Mesenchymal stem cell (in vitro differentiated cells and primary cell): ENCODE measurements around the gene ACADS.

ENCODE experiments used
- DNase-seq: peaks from one replicate; pipeline ENCODE4 v3.0.0-alpha.2; 2013
- H2AFZ ChIP-seq: one replicate; pipeline ENCODE4 v1.6.1; 2013; ENCODE audit warnings: low read depth, mild to moderate bottlenecking, control low read depth, inconsistent platforms, low read length, moderate library complexity
- H2AK5ac ChIP-seq: 2 replicates; pipeline ENCODE4 v1.6.1; 2013; ENCODE audit warnings: low read length, moderate library complexity, mild to moderate bottlenecking, inconsistent platforms; ENCODE audit not compliant: severe bottlenecking
- H2BK120ac ChIP-seq: one replicate; pipeline ENCODE4 v1.6.1; 2013; ENCODE audit warnings: low read depth, mild to moderate bottlenecking, inconsistent platforms, low read length, moderate library complexity
- H2BK12ac ChIP-seq, 2 experiments: one replicate each; pipeline ENCODE4 v1.6.1; 2013; ENCODE audit warnings: inconsistent platforms in 2 of 2, low read length in 2 of 2, mild to moderate bottlenecking in 2 of 2, moderate library complexity in 2 of 2, control low read depth in 1 of 2
- H2BK15ac ChIP-seq: one replicate; pipeline ENCODE4 v1.6.1; 2013; ENCODE audit warnings: mild to moderate bottlenecking, low read depth, inconsistent platforms; ENCODE audit not compliant: poor library complexity, severe bottlenecking
- H2BK5ac ChIP-seq: 2 replicates; pipeline ENCODE4 v1.6.1; 2013; ENCODE audit warnings: low read depth, mild to moderate bottlenecking, low read length, control low read depth, inconsistent platforms; ENCODE audit not compliant: poor library complexity, severe bottlenecking
- H3K14ac ChIP-seq, 2 experiments: one replicate each; pipeline ENCODE4 v1.6.1; 2013; ENCODE audit warnings: inconsistent platforms in 2 of 2, low read length in 2 of 2, control low read depth in 1 of 2, mild to moderate bottlenecking in 1 of 2, moderate library complexity in 1 of 2
- H3K18ac ChIP-seq, 2 experiments: one replicate each; pipeline ENCODE4 v1.6.1; 2013; ENCODE audit warnings: inconsistent platforms in 2 of 2, low read length in 2 of 2, control low read depth in 1 of 2, low read depth in 1 of 2, mild to moderate bottlenecking in 1 of 2
- H3K23ac ChIP-seq, 2 experiments: one replicate each; pipeline ENCODE4 v1.6.1; 2013; ENCODE audit warnings: inconsistent platforms in 2 of 2, low read length in 2 of 2, mild to moderate bottlenecking in 2 of 2, moderate library complexity in 2 of 2, control low read depth in 1 of 2
- H3K27ac ChIP-seq: 2 replicates; pipeline ENCODE4 v1.5.1; 2013; ENCODE audit warnings: mild to moderate bottlenecking, moderate library complexity, low read length, control low read depth, inconsistent platforms; ENCODE audit not compliant: poor library complexity, severe bottlenecking
- H3K27me3 ChIP-seq, 2 experiments: 2 replicates each; pipeline versions ENCODE4 v1.6.1 to v1.7.0; 2013; ENCODE audit warnings: low read length in 2 of 2, mild to moderate bottlenecking in 2 of 2, moderate library complexity in 2 of 2, control low read depth in 1 of 2, inconsistent platforms in 1 of 2; ENCODE audit not compliant: control insufficient read depth in 1 of 2, insufficient read depth in 1 of 2
- H3K36me3 ChIP-seq, 2 experiments: 2 replicates each; pipeline versions ENCODE4 v1.6.1 to v1.7.0; 2013; ENCODE audit warnings: low read length in 2 of 2, control low read depth in 1 of 2, inconsistent platforms in 1 of 2, low read depth in 1 of 2, mild to moderate bottlenecking in 1 of 2; ENCODE audit not compliant: insufficient read depth in 2 of 2, control insufficient read depth in 1 of 2
- H3K4ac ChIP-seq, 2 experiments: one replicate each; pipeline ENCODE4 v1.6.1; 2013; ENCODE audit warnings: inconsistent platforms in 2 of 2, low read length in 2 of 2, mild to moderate bottlenecking in 2 of 2, moderate library complexity in 2 of 2, control low read depth in 1 of 2, low read depth in 1 of 2
- H3K4me1 ChIP-seq: 2 replicates; pipeline ENCODE4 v1.6.1; 2013; ENCODE audit warnings: low read depth, low read length, control low read depth; ENCODE audit not compliant: control insufficient read depth, insufficient read depth
- H3K4me2 ChIP-seq: 2 replicates; pipeline ENCODE4 v1.6.1; 2013; ENCODE audit warnings: low read length, mild to moderate bottlenecking, inconsistent platforms; ENCODE audit not compliant: poor library complexity, severe bottlenecking
- H3K4me3 ChIP-seq, 2 experiments: 2 replicates each; pipeline versions ENCODE4 v1.5.1 to v1.7.0; 2013; ENCODE audit warnings: low read length in 2 of 2, mild to moderate bottlenecking in 2 of 2, control low read depth in 1 of 2, low read depth in 1 of 2; ENCODE audit not compliant: insufficient read depth in 1 of 2
- H3K79me1 ChIP-seq: replicated peaks from 2 replicates; pipeline ENCODE4 v1.6.1; 2013; ENCODE audit warnings: mild to moderate bottlenecking, control low read depth, low read length, inconsistent platforms; ENCODE audit not compliant: poor library complexity, severe bottlenecking
- H3K9ac ChIP-seq: 2 replicates; pipeline ENCODE4 v1.7.0; 2013; ENCODE audit warnings: mild to moderate bottlenecking, low read length, moderate library complexity
- H3K9me3 ChIP-seq: 2 replicates; pipeline ENCODE4 v1.7.0; 2013; ENCODE audit warnings: mild to moderate bottlenecking, low read length; ENCODE audit not compliant: control insufficient read depth
- H4K8ac ChIP-seq: one replicate; pipeline ENCODE4 v1.6.1; 2013; ENCODE audit warnings: inconsistent platforms, mild to moderate bottlenecking, low read length, moderate library complexity
- H4K91ac ChIP-seq: one replicate; pipeline ENCODE4 v1.6.1; 2013; ENCODE audit warnings: mild to moderate bottlenecking, low read length, inconsistent platforms
- WGBS: methylation state at CpG from one replicate; pipeline ENCODE4 v1.1.7; 2013; ENCODE audit warnings: mixed read lengths; 5-methylcytosine and 5-hydroxymethylcytosine counted together

ACADS gene

GRCh38 chr12:120733574-120733973 is 7.9 kb downstream of the ACADS start:
- no peak overlapping the region for H2BK12ac ChIP-seq
- WGBS = 91% methylated on average over 3 of the region's 3 CpGs
- no peak overlapping the region for H4K8ac ChIP-seq
- peaks cover 14 to 23% of the 10 kb centered on the region in 2 experiments for H3K36me3 ChIP-seq
- H3K18ac ChIP-seq = no peak overlapping the region
- no peak overlapping the region for H3K4me3 ChIP-seq
- H3K23ac ChIP-seq = no peak overlapping the region
- DNase-seq = no peak
- no peak overlapping the region for H3K14ac ChIP-seq
- no peak overlapping the region for H2AK5ac ChIP-seq
- no peaks in the 10 kb centered on the region for H3K9me3 ChIP-seq
- H3K79me1 ChIP-seq = no peaks in the 10 kb centered on the region
- no peak overlapping the region for H2AFZ ChIP-seq
- H4K91ac ChIP-seq = no peak overlapping the region
- no peak overlapping the region for H3K27ac ChIP-seq
- no peak overlapping the region for H3K4ac ChIP-seq
- no peak overlapping the region for H2BK120ac ChIP-seq
- H3K27me3 ChIP-seq = no peaks in the 10 kb centered on the region
- no peak overlapping the region for H3K4me2 ChIP-seq
- H2BK15ac ChIP-seq = no peak overlapping the region
- H3K4me1 ChIP-seq = no peaks in the 10 kb centered on the region
- H2BK5ac ChIP-seq = no peak overlapping the region
- H3K9ac ChIP-seq = no peak overlapping the region

GRCh38 chr12:120734210-120734609 is 8.6 kb downstream of the ACADS start:
- no peak overlapping the region for H4K8ac ChIP-seq
- H2BK5ac ChIP-seq = no peak overlapping the region
- H3K4me2 ChIP-seq = no peak overlapping the region
- H4K91ac ChIP-seq = no peak overlapping the region
- no peak for DNase-seq
- no peak overlapping the region for H2BK15ac ChIP-seq
- no peak overlapping the region for H3K14ac ChIP-seq
- H3K4me3 ChIP-seq = no peak overlapping the region
- H3K4ac ChIP-seq = no peak overlapping the region
- no peak overlapping the region for H3K18ac ChIP-seq
- WGBS = 95% methylated on average over 10 of the region's 10 CpGs
- H2BK12ac ChIP-seq = no peak overlapping the region
- no peak overlapping the region for H2AFZ ChIP-seq
- no peaks in the 10 kb centered on the region for H3K9me3 ChIP-seq
- no peak overlapping the region for H2BK120ac ChIP-seq
- H3K23ac ChIP-seq = no peak overlapping the region
- peaks cover 14 to 26% of the 10 kb centered on the region in 2 experiments for H3K36me3 ChIP-seq
- no peaks in the 10 kb centered on the region for H3K27me3 ChIP-seq
- no peak overlapping the region for H3K9ac ChIP-seq
- H2AK5ac ChIP-seq = no peak overlapping the region
- H3K79me1 ChIP-seq = no peaks in the 10 kb centered on the region
- no peaks in the 10 kb centered on the region for H3K4me1 ChIP-seq
- H3K27ac ChIP-seq = no peak overlapping the region

GRCh38 chr12:120735181-120735580 is 9.6 kb downstream of the ACADS start:
- Histone ChIP-seq H3K18ac (no peak overlapping the region), H4K91ac (no peak overlapping the region), H3K4ac (no peak overlapping the region), H3K4me3 (no peak overlapping the region), H2BK5ac (no peak overlapping the region), H3K36me3 (peaks cover 8 to 22% of the 10 kb centered on the region in 2 experiments), H4K8ac (no peak overlapping the region), H3K27ac (no peak overlapping the region), H2AK5ac (no peak overlapping the region), H3K9me3 (no peaks in the 10 kb centered on the region), H3K4me2 (no peak overlapping the region), H3K4me1 (no peaks in the 10 kb centered on the region), H2AFZ (no peak overlapping the region), H3K27me3 (no peaks in the 10 kb centered on the region), H2BK120ac (no peak overlapping the region), H3K9ac (no peak overlapping the region), H3K79me1 (no peaks in the 10 kb centered on the region), H3K14ac (no peak overlapping the region), H2BK15ac (no peak overlapping the region), H2BK12ac (no peak overlapping the region), H3K23ac (no peak overlapping the region)
- 88% methylated on average over 1 of the region's 3 CpGs for WGBS
- DNase-seq = no peak

GRCh38 chr12:120736404-120737331 is 11.0 kb downstream of the ACADS start:
- H2BK5ac ChIP-seq = no peak overlapping the region
- no peak overlapping the region for H3K14ac ChIP-seq
- WGBS = 92% methylated on average over 38 of the region's 38 CpGs
- H3K4me1 ChIP-seq = no peaks in the 10 kb centered on the region
- H3K4me3 ChIP-seq = no peak overlapping the region
- no peaks in the 10 kb centered on the region for H3K79me1 ChIP-seq
- H2BK15ac ChIP-seq = no peak overlapping the region
- H3K4me2 ChIP-seq = no peak overlapping the region
- no peak overlapping the region for H3K9ac ChIP-seq
- no peak overlapping the region for H2AK5ac ChIP-seq
- no peak overlapping the region for H3K18ac ChIP-seq
- H2AFZ ChIP-seq = no peak overlapping the region
- peaks cover 0 to 26% of the 10 kb centered on the region in 2 experiments for H3K36me3 ChIP-seq
- no peaks in the 10 kb centered on the region for H3K27me3 ChIP-seq
- H4K8ac ChIP-seq = no peak overlapping the region
- no peak overlapping the region for H3K23ac ChIP-seq
- no peaks in the 10 kb centered on the region for H3K9me3 ChIP-seq
- no peak for DNase-seq
- peak overlapping the region; percentile 78 for H4K91ac ChIP-seq
- H2BK12ac ChIP-seq = no peak overlapping the region
- H3K27ac ChIP-seq = no peak overlapping the region
- no peak overlapping the region for H2BK120ac ChIP-seq
- H3K4ac ChIP-seq = peak overlapping the region in 1 of 2 experiments; percentile 5
